Measurements from ENCODE around the gene DNAI7.

DNA sequence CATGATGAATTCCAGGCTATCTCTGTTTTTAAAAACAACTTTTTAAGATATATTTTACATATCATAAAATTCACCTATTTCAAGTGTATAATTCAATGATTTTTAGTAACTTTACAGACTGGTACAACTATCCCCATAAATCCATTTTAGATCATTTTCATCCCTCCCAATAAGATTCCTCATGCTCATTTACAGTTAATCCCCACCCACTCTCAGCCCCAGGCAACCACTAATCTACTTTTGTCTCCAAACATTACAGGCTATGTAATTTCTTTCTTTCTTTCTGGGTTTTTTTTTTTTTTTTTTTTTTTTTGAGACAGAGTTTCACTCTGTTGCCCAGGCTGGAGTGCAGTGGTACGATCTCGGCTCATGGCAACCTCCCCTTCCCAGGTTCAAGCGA is 81.3 kb downstream of the DNAI7 start:
- TF ChIP-seq POLR2AphosphoS5 (IDR thresholded peaks at IDR 0.05), result no peak
- TF ChIP-seq, protein P1, sequence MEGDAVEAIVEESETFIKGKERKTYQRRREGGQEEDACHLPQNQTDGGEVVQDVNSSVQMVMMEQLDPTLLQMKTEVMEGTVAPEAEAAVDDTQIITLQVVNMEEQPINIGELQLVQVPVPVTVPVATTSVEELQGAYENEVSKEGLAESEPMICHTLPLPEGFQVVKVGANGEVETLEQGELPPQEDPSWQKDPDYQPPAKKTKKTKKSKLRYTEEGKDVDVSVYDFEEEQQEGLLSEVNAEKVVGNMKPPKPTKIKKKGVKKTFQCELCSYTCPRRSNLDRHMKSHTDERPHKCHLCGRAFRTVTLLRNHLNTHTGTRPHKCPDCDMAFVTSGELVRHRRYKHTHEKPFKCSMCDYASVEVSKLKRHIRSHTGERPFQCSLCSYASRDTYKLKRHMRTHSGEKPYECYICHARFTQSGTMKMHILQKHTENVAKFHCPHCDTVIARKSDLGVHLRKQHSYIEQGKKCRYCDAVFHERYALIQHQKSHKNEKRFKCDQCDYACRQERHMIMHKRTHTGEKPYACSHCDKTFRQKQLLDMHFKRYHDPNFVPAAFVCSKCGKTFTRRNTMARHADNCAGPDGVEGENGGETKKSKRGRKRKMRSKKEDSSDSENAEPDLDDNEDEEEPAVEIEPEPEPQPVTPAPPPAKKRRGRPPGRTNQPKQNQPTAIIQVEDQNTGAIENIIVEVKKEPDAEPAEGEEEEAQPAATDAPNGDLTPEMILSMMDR (IDR thresholded peaks at IDR 0.05), result no peak
- no peak for TF ChIP-seq POLR2A (IDR thresholded peaks at IDR 0.05)
- TF ChIP-seq EP300 (IDR thresholded peaks at IDR 0.05), result no peak

Measured in sigmoid colon (tissue), 4 donors.